ENCODE measurements around the gene WDR70. TPM values are rescaled to one million over a fixed set of nuclear protein-coding genes. Genes with fewer than 3 reads are reported as not detected.
"Not testable (repeated sequence)": the region's sequence is repeated elsewhere in the genome, so short reads cannot be mapped to it uniquely, and the experiment has no call there.

The WDR70 gene
- total RNA-seq, 1 donor from 2014 or later: 49.6 TPM

DNA sequence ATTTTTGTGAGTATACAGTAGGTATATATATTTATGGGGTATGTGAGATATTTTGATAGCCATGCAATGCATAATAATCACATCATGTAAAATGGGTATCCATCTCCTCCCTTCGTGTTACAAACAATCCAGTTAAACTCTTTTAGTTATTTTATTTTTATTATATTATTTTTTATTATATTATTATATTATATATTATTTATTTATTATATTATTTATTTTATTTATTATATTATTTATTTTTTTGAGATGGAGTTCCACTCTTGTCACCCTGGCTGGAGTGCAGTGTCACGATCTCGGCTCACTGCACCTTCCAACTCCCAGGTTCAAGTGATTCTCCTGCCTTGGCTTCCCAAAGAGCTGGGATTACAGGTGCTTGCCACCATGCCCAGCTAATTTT lies 138.6 kb downstream of the WDR70 start:
- DNase-seq: no peak

DNA sequence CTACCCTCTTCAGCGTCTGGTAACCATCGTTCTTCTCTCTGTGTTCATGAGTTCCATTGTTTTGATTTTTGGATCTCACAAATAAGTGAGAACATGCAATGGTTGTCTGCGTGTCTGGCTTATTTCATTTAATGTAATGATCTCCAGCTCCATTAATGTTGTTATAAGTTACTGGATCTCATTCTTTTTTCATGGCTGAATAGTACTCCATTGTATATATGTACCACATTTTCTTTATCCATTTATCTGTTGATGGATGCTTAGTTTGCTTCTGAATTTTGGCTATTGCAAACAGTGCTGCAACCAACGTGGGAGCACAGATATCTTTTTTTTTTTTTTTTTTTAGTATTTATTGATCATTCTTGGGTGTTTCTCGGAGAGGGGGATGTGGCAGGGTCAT lies 139.2 kb downstream of the WDR70 start:
- DNase-seq: not testable (repeated sequence)

DNA sequence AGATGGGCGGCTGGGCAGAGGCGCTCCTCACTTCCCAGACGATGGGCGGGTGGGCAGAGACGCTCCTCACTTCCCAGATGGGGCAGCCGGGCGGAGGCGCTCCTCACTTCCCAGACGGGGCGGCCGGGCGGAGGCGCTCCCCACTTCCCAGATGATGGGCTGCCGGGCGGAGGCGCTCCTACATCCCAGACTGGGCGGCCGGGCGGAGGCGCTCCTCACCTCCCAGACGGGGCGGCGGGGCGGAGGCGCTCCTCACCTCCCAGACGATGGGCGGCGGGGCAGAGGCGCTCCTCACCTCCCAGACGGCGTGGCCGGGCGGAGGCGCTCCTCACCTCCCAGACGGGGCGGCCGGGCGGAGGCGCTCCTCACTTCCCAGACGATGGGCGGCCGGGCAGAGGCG lies 140.2 kb downstream of the WDR70 start:
- no peak for DNase-seq

DNA sequence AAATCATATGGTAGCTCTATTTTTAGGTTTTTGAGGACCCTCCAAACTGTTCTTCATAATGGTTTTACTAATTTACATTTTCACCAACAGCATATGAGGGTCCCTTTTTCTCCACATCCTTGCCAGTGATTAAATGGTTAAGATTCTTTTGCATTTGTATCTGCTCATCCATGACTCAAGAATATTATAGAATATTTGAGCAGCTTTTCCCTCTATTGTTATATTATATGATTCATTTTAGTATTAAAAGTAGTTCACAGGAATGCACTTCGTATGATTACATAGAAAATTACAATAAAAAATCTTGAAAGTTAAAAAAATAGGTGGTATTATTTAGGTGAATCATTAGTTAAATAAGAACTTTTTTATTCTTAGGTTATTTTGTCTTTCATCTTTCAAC lies 140.7 kb downstream of the WDR70 start:
- DNase-seq: no peak

DNA sequence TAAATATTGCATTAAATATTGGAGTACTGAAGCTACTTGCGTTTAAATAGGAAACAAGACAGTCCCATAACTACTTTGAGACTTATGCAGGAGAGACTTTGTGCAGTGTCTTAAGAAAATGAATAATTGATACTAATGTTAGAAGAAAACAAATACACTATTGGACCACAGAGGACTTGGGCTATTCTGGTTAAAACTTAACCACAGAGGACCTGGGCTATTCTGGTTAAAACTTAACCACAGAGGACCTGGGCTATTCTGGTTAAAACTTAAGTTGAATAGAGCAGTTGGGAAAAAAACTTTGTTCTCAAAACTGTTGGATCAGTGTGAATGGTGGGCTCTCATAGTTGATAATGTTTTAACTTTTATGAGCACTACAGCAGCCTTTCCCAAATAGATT lies 141.7 kb downstream of the WDR70 start:
- DNase-seq: no peak

DNA sequence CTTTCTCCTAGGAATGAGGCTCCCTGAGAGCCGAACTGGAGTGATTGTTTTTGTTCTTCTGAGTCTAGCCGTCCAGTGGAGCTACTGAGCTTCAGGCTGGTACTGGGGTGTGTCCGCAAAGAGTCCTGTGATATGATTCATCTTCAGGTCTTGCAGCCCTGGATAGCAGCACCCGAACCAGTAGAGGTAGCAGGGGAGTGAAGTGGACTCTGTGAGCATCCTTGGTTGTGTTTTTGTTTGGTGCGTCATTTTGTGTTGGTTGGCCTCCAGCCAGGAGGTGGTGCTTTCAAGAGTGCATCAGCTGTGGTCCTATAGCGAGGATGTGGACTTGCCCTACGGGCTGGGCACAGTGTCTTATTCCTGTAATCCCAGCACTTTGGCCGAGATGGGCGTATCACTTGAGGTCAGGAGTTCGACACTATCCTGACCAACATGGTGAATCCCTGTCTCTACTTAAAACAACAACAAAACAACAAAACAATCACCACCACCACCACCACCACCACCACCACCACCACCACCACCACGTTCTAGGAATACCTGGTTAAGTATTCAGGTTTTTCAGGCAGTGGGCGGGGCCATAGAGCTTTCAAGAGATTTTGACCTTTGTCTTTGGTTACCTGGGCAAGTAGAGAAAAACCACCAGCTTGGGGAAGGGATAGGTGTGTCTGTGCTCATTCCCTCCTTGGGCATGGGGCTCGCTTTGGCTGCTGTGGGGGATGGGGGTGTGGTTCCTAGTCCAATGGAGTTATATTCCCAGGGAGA lies 154.0 kb downstream of the WDR70 start:
- DNase-seq: no peak

DNA sequence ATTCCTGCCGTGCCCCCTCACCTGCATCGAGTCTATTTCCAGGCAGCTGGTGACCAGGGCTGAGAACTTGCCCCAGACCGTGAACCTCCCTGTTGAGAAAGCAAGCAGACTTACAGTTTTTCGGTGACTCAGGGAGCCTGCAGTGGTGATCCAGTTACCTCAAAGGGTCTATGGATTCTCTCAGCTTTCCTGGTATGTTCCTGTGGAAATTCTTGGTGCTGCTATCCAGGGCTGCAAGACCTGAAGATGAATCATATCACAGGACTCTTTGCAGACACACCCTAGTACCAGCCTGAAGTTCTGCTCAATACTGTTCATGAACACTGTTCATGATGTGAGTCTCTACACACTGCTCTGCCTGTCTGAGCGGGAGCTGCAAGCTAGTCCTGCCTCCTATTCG lies 154.7 kb downstream of the WDR70 start:
- DNase-seq: no peak

DNA sequence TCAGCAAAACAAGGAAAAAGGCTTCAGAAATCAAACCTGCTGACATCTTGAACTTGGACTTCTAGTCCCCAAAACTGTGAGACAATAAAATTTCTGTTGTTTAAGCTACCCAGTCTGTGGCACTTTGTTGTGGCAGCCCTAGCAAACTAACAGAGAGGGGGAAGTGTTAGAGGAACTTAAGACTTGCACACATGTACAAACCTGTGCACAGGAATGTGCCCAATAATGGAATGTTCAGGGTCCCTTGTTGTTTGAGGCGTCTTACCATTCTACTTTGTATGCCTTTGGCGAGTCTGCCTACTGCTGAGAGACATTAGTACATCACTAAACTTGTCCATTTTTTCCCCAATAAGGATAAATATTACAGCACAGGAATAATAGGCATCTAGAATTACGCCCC lies 160.3 kb downstream of the WDR70 start:
- no peak for DNase-seq

DNA sequence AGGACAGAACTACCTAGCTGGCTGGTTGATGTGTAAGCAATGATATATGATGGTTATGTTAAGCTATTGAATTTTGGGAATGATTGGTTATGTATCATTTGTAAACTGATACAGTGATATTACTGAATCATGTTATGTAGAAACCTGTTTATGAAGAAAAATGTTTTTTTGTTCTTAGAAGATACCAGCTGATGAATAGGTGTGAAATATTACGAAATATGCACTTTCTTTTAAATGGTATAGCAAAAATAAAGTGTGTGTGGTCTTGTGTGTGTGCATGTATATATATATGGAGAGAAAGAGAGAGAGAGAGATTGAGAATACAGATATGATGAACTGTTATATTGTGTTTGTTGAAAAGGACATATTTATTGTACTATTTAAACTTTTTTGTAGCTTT lies 164.1 kb downstream of the WDR70 start:
- no peak for DNase-seq

DNA sequence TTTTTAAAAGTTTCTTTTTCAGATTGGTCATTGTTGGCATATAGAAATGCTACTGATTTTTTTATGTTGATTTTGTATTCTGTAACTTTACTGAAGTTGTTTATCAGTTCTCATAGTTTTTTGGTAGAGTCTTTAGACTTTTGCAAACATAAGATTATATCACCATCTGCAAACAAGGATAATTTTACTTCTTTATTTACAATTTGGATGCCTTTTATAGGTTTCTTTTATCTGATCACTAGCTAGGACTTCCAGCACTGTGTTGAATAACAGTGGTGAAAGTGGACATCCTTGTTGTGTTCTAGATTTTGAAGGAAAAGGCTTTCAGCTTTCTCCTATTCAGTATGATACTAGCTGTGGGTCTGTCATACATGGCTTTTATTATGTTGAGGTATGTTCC lies 170.3 kb downstream of the WDR70 start:
- no peak for DNase-seq

DNA sequence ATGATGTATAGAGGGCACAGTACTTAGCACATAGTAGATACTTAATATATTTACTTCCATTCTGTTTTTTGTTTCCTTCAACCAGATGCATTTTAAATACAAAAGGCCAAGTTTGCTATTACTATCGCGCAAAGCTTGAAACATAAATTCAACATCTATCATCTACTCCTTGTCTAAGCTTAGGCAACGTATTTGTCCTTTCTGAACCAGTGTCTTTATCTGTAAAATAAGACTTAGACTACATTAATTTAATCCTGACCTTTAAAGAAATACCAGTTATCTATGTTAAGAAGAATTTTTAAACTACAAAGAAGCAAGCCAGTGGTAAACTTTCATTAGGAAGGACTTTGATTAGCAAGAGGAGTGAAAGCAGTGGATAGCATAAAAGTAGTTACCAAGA lies 173.0 kb downstream of the WDR70 start:
- DNase-seq: no peak

DNA sequence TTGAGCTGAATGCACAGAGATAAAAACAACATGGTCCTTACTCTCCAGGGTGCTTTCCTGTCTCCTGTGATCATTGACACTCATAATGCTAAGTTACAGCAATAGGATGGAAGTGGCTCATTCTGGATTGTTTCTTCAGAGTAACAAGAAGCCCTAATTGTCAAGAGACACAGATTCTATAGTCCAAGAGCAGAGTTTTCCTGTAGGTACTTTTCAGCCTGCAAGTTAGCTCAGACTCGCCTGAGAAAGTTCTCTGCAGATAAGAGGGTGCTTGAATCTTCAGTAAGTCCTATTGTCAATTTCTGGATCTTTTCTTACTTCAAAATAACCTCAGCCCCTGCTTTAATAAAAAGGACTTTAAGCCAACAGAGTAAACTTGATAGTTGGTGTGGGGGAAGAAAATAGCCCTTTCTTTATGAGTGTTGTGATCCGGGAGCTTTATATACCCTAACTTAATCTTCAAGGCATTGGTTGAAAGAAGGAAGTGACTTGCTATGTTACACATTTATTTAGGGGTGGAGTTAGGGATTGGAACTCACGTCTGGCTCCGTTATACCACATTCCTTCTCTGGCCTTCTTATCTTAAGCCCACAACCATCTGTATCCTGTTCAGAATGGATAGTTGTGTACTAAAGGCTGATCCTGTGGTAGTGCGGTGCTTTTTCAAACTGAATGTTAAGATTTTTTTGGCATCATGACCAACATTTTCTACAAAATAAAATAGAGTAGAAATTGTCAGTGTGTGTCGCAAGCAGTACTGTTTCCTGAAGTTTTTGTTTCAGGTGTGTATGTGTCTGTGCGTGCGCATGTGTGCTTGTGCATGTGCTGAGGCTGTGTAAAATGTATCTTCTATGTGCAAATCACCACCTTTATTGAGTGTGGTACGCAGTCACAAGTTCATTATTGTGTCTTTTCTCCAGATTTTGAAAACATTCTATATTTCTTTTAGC lies 173.9 kb downstream of the WDR70 start:
- no peak for DNase-seq

DNA sequence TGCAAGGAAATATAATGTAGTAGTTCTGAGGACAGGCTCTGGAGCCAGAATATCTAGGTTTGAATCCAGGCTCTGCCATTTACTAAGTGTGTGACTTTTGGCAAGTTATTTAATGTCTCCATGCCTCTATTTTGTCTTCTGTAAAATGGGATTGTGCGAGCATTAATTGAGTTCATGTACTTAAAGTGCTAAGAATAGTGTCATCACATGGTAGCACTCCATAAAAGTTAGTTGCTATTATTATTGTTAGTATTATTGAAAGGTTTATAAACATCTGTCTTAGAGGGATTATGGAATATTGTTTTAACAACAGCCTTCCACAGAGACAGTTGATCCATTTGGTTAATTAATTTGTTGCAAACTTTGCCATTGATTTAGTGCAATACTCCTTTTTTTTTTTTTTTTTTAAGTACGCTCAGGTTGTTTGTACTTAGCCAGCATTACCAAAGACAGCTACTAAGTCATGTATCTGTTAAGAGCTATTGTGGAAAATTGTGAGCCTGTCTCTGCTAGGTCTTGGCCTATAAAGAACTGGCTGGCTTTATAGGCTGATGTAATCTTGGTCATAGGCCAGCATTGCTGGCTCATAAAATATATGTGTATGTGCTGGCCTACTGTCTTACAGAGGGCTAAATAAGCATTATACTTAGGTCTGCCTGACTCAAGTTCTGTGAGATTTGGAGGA lies 174.7 kb downstream of the WDR70 start:
- DNase-seq: no peak

DNA sequence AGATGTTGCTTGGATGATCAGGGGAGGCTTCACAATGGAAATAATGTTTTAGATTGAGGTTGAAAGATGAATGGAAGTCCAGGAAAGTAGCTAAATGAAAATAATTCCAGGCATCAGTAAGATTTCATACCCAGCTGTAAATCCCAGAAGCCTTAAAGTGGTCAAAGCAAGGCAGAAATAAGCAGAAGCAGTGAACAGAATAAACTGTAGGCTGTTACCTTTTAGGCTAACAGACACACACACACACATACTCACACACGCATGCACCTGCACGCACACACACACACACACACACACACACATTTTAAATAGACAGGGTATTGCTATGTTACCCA lies 175.3 kb downstream of the WDR70 start:
- DNase-seq: no peak

DNA sequence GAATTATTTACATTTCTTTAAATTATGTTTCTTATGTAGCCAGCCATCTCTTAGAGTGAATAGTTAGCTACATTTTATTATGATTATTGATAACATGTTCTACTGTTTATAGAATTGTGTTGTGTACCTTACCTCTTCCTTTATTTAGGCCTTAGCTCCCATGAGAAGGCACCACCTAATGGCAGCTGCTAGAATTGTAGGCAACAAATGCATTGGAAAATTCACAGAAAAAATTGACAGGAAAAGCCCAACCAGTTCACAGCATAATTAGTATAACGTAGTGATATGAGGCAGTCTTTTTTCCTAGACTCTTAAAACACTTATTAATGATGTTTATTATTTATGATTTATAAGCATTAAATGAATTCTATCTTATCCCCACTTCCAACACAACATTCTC lies 175.8 kb downstream of the WDR70 start:
- DNase-seq: no peak

DNA sequence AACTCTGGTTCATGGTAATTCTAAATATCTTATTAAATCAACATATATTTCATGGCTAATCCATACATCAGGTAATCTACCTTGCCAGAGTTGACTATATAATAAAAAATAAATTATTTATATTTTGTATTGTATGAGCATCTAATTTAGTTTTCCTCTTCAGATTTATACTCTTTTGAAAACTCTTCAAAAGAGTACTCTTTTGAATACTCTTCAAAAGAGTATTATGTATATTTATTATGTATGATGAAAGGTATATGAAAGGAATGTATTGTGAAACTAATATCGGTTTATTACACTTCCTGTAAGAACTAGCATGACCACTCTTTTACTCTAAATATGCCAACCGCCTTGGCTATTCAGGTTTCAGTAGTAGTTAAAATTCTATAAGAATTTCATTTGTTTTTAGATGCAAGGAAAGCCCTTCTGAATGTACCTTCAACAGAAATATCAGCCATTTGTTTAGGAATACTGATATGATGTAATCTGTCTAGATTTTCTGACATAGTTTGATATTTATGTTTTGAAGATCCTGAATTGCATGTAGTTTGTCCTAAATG lies 178.7 kb downstream of the WDR70 start:
- DNase-seq: no peak

DNA sequence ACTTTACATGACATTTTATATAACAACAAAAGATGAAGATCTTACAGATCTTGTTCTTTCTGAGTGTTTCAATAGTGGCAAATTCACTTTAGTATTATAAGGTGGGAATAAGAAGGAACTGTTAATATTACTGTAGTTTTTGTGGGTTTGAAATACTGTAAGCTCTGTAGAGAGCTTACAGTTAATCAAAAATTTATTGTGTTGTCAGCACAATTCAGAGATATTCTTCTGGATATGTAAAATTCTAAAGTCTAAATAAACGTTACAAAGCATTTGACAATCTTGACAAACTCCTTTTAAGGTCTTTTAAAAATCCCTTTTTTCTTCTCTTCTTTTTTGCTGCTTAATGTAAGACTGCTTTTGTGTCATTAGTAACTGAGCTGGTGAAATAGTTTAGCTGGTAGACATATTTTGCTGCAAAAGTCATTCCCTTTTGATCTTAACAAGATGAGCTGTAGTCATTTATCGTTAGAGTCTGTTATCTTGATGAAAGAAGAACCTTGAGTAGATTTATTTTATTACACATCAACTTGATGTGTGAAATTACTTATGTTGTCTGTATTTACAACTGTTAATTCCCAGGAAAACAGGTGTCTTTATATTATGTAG lies 186.0 kb downstream of the WDR70 start:
- no peak for DNase-seq

DNA sequence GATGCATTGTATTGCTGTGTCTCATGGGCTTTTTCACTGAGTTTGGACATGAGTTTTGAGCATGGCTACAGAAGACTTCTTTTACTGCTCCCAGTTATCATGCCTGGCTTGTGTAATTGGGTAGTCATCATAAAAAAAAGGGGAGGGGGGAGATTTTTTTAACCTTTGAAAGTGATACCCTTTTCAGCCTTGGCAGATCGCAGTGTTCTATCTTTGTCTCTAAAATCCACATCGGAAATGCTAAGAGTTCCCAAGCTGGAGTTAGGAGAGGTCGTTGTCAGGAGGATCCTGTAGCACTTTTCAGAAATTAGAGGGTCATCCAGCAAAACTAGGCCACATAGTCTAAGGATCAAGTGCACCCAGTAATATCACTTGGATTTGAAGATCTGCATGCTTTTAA lies 188.4 kb downstream of the WDR70 start:
- DNase-seq: no peak

DNA sequence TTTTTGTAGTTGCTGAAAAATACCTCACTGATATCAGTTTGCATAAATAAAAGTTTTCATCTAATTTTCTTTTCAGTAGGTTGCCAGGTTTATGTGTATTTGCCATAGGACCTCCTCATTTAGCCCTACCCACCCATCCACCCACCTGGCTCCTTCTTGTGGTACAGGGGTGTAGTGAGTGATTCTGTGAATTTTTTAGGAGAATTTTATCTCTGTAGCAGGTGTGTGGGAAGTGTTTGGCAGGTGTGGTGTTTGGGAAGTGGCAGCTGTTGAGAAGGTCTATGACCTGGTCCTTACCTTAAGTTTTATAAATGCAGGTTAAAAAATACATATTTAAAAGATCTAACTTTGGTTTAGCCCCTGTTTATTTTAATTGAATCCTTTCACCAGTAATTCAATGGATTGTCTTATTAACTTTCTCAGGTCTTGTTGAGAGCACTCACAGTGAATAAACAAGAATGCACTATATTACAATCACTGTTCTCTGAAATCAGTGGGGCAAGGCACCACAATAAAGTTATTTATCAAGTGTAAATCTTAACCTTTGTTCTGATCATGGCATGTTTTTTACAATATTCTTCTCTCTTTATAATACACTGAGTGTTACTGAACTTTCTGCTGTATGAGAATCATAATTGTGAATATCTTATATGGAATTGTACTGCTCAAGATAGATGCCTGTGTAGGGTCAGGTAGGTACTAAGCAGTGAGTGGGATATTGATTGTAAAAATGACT lies 189.1 kb downstream of the WDR70 start:
- no peak for DNase-seq

DNA sequence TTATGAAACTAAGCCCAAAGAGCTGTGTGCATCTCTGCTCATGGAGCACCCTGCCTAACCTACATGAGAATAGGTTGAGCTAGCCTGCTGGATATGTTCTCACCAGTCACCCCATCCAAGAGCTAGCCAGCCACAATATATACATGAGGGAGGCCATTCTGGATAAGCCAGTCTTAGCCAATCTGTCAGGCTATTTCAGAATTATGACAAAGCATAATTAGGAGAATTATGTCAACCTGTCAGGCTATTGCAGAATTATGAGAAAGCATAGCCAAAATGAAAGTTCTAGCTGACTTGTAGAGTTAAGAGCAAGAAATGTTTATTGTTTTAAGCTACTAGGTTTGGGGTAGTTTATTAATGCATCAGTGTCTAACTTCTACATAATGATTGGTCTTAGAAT lies 189.8 kb downstream of the WDR70 start:
- DNase-seq: no peak

DNA sequence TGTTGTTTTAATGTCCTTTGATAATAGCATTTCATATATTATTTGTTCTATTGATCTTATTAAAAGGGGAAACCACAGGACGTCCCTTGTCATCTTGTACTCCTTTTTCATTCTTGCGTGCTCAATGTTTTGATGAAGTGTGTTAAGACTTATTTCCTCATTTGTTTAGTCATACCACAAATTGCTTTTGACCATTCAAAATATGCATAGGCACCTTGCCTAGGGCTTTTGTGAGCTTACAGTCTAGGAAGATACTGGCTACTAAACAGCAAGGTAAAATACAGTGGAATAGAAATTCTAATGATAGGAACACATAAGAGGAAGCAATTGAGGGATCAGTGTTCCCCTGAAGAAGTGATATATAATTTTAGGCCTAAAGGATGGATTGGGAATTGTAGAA lies 190.3 kb downstream of the WDR70 start:
- DNase-seq: no peak

DNA sequence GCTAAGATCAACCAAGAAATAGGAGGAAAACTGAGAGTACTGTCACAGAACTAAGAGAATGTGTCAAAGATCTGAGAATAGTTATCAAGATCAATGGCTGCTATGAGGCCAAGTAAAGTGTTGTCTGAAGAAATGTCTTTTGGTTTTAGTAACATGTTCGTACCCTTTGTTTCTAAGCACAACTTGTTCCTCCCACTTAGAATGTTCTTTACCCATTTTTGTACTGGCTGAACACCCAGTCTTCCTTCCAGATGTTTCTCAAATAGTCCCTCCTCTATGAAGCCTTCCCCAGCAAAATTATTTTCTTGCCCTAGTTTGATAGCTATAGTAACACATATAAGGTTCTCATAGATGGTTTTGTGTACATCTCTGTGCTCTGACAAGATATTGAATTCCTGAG lies 191.5 kb downstream of the WDR70 start:
- DNase-seq: no peak
